Type B pancreatic cell (in vitro differentiated cells): Measurements from ENCODE around the gene TEX35. TPM values are rescaled to one million over a fixed set of nuclear protein-coding genes. Genes with fewer than 3 reads are reported as not detected.
"Not testable (repeated sequence)": the region's sequence is repeated elsewhere in the genome, so short reads cannot be mapped to it uniquely, and the experiment has no call there.

Source experiments
- DNase-seq: peaks from one replicate; pipeline ENCODE4 v3.0.0; 2021; ENCODE audit warnings: mixed read lengths; ENCODE audit not compliant: unreplicated experiment; ENCODE audit errors: extremely low spot score
- H3K27ac Mint-ChIP-seq: 2 replicates; pipeline ENCODE4 v1.8.0; 2021; ENCODE audit warnings: mild to moderate bottlenecking, mixed read lengths
- H3K27me3 Mint-ChIP-seq: 2 replicates; pipeline ENCODE4 v1.8.0; 2021; ENCODE audit warnings: mixed read lengths
- H3K36me3 Mint-ChIP-seq: 2 replicates; pipeline ENCODE4 v1.8.0; 2021; ENCODE audit warnings: mixed read lengths
- H3K4me1 Mint-ChIP-seq: one replicate; pipeline ENCODE4 v1.8.0; 2021; ENCODE audit warnings: mixed read lengths; ENCODE audit not compliant: unreplicated experiment
- H3K4me3 Mint-ChIP-seq: 2 replicates; pipeline ENCODE4 v1.8.0; 2021; ENCODE audit warnings: mild to moderate bottlenecking, mixed read lengths
- H3K9me3 Mint-ChIP-seq: 2 replicates; pipeline ENCODE4 v1.8.0; 2021; ENCODE audit warnings: mixed read lengths
- CTCF ChIP-seq: fragments of 200-600 bp; sonication (generic); conservative IDR thresholded peaks from 2 replicates; pipeline ENCODE4 v1.5.0; 2021; ENCODE audit warnings: antibody characterized with exemption, mild to moderate bottlenecking
- total RNA-seq: library from RNA; stranded (reverse); gene quantifications from 2 replicates; pipeline ENCODE4 v1.2.1, GENCODE V29; 2021; ENCODE audit warnings: low replicate concordance

Gene TEX35
- total RNA-seq, 1 donor from 2014 or later: not detected

- TF ChIP-seq CTCF: no peak
- Mint-ChIP-seq H3K4me1 (peaks cover 10% of the 10 kb centered on the region), H3K27me3 (no peaks in the 10 kb centered on the region), H3K36me3 (no peaks in the 10 kb centered on the region), H3K9me3 (no peaks in the 10 kb centered on the region), H3K4me3 (no peak overlapping the region), H3K27ac (no peak overlapping the region)
- DNase-seq: no peak
Observed at GRCh38 chr1:178502330-178502714, 10.6 kb upstream of the TEX35 start.

- TF ChIP-seq CTCF: no peak
- H3K27ac Mint-ChIP-seq: no peak overlapping the region
Observed at GRCh38 chr1:178502856-178503255, 10.1 kb upstream of the TEX35 start.

GRCh38 chr1:178503316-178503715 is 9.6 kb upstream of the TEX35 start:
- H3K36me3 Mint-ChIP-seq, H3K4me3 Mint-ChIP-seq, H3K27ac Mint-ChIP-seq, H3K4me1 Mint-ChIP-seq, H3K9me3 Mint-ChIP-seq, H3K27me3 Mint-ChIP-seq, DNase-seq: not testable (repeated sequence)

More at GRCh38 chr1:178502856-178503255, 10.1 kb upstream of the TEX35 start:
- no peak overlapping the region for H3K4me3 Mint-ChIP-seq
- no peak for DNase-seq
- no peaks in the 10 kb centered on the region for H3K36me3 Mint-ChIP-seq
- peaks cover 5% of the 10 kb centered on the region for H3K4me1 Mint-ChIP-seq
- no peaks in the 10 kb centered on the region for H3K27me3 Mint-ChIP-seq
- no peaks in the 10 kb centered on the region for H3K9me3 Mint-ChIP-seq

GRCh38 chr1:178503849-178504248 is 9.1 kb upstream of the TEX35 start:
- peaks cover 4% of the 10 kb centered on the region for H3K4me1 Mint-ChIP-seq
- H3K9me3 Mint-ChIP-seq: no peaks in the 10 kb centered on the region
- no peak overlapping the region for H3K27ac Mint-ChIP-seq

GRCh38 chr1:178504286-178504685 is 8.6 kb upstream of the TEX35 start:
- no peak for TF ChIP-seq CTCF
- Mint-ChIP-seq H3K9me3 (no peaks in the 10 kb centered on the region), H3K27ac (no peak overlapping the region), H3K27me3 (no peaks in the 10 kb centered on the region), H3K36me3 (no peaks in the 10 kb centered on the region), H3K4me1 (peaks cover 4% of the 10 kb centered on the region), H3K4me3 (no peak overlapping the region)
- no peak for DNase-seq

More at GRCh38 chr1:178503849-178504248, 9.1 kb upstream of the TEX35 start:
- Mint-ChIP-seq H3K36me3 (no peaks in the 10 kb centered on the region), H3K27me3 (no peaks in the 10 kb centered on the region), H3K4me3 (no peak overlapping the region)
- DNase-seq: no peak
- TF ChIP-seq CTCF: no peak

- no peak overlapping the region for H3K4me3 Mint-ChIP-seq
- H3K36me3 Mint-ChIP-seq: no peaks in the 10 kb centered on the region
- no peaks in the 10 kb centered on the region for H3K27me3 Mint-ChIP-seq
- DNase-seq: no peak
- no peak for TF ChIP-seq CTCF
- H3K4me1 Mint-ChIP-seq: peaks cover 4% of the 10 kb centered on the region
- H3K27ac Mint-ChIP-seq: no peak overlapping the region
- H3K9me3 Mint-ChIP-seq: no peaks in the 10 kb centered on the region
Observed at GRCh38 chr1:178506177-178506576, 6.7 kb upstream of the TEX35 start.
